Tibial nerve (tissue), 4 donors: ENCODE results near the gene HSDL2. TPM values are rescaled to one million over a fixed set of nuclear protein-coding genes. Genes with fewer than 3 reads are reported as not detected.

Experiments
- DNase-seq, 2 donors: peaks; one replicate each; pipeline ENCODE4 v3.0.0-alpha.2; 2019; ENCODE audit warnings: low spot score in 2 of 2
- H3K27ac ChIP-seq, 4 donors: fragments of 200-600 bp; sonication (generic) in 3 of 4; one replicate each; pipeline ENCODE4 v1.5.1; 2017 to 2019; ENCODE audit warnings: mild to moderate bottlenecking in 1 of 4
- H3K27me3 ChIP-seq, 2 donors: fragments of 200-600 bp; sonication (generic) in 1 of 2; one replicate each; pipeline versions ENCODE4 v1.5.1 to v1.6.0; 2017 to 2019
- H3K36me3 ChIP-seq, 3 donors: fragments of 200-600 bp; sonication (generic); one replicate each; pipeline ENCODE4 v1.5.1; 2018 to 2019
- H3K4me1 ChIP-seq, 4 donors: fragments of 200-600 bp; sonication (generic) in 3 of 4; one replicate each; pipeline ENCODE4 v1.5.1; 2017 to 2019
- H3K4me3 ChIP-seq, 4 donors: fragments of 200-600 bp; sonication (generic) in 3 of 4; one replicate each; pipeline ENCODE4 v1.5.1; 2017 to 2019; ENCODE audit warnings: mild to moderate bottlenecking in 1 of 4, moderate library complexity in 1 of 4
- H3K9me3 ChIP-seq, 4 donors: fragments of 200-600 bp; sonication (generic) in 3 of 4; one replicate each; pipeline ENCODE4 v1.5.1; 2017 to 2019
- EP300 ChIP-seq, 2 donors: sonication (generic); formaldehyde crosslinking; IDR thresholded peaks; one replicate each; pipeline ENCODE4 v1.6.1; 2017; ENCODE audit warnings: antibody characterized with exemption in 2 of 2, mild to moderate bottlenecking in 1 of 2
- POLR2A ChIP-seq, 2 donors: fragments of 450-650 bp; IDR thresholded peaks; one replicate each; pipeline ENCODE4 v1.6.1; 2017; ENCODE audit warnings: antibody characterized with exemption in 2 of 2, mild to moderate bottlenecking in 2 of 2, moderate library complexity in 2 of 2
- WGBS, 2 donors: methylation state at CpG; one replicate each; pipeline ENCODE4 v1.1.5; 2018; 5-methylcytosine and 5-hydroxymethylcytosine counted together
- total RNA-seq, 4 donors: library from RNA; depleted of rRNA; stranded (reverse); fragments of >200 nt; gene quantifications; one replicate each; pipeline ENCODE4 v1.1.0, GENCODE V29; 2016
- TF ChIP-seq, protein P1 (sequence below), 5 experiments: fragments of 200-600 bp in 3 of 5; fragments of 450-650 bp in 2 of 5; sonication (generic) in 3 of 5; IDR thresholded peaks; one replicate each; pipeline ENCODE4 v1.5.1; 2016 to 2019; ENCODE audit warnings: antibody characterized with exemption in 5 of 5, mild to moderate bottlenecking in 3 of 5, moderate library complexity in 2 of 5

The HSDL2 gene
- total RNA-seq, 4 donors from 2014 or later, result 34.1 to 48.9 (median 37.7) TPM

- no peak for TF ChIP-seq POLR2A (IDR thresholded peaks at IDR 0.05)
- TF ChIP-seq, protein P1, sequence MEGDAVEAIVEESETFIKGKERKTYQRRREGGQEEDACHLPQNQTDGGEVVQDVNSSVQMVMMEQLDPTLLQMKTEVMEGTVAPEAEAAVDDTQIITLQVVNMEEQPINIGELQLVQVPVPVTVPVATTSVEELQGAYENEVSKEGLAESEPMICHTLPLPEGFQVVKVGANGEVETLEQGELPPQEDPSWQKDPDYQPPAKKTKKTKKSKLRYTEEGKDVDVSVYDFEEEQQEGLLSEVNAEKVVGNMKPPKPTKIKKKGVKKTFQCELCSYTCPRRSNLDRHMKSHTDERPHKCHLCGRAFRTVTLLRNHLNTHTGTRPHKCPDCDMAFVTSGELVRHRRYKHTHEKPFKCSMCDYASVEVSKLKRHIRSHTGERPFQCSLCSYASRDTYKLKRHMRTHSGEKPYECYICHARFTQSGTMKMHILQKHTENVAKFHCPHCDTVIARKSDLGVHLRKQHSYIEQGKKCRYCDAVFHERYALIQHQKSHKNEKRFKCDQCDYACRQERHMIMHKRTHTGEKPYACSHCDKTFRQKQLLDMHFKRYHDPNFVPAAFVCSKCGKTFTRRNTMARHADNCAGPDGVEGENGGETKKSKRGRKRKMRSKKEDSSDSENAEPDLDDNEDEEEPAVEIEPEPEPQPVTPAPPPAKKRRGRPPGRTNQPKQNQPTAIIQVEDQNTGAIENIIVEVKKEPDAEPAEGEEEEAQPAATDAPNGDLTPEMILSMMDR (IDR thresholded peaks at IDR 0.05), result no peak
- TF ChIP-seq EP300 (IDR thresholded peaks at IDR 0.05), result no peak
- Histone ChIP-seq H3K9me3 (no peaks in the 10 kb centered on the region), H3K27ac (no peak overlapping the region), H3K27me3 (no peaks in the 10 kb centered on the region), H3K36me3 (no peaks in the 10 kb centered on the region), H3K4me1 (no peaks in the 10 kb centered on the region), H3K4me3 (no peak overlapping the region)
- no peak for DNase-seq
- 75 to 82% methylated on average over 3 of the region's 3 CpGs for WGBS, 2 donors
Observed at GRCh38 chr9:112502175-112502946, 122.5 kb downstream of the HSDL2 start.

DNA sequence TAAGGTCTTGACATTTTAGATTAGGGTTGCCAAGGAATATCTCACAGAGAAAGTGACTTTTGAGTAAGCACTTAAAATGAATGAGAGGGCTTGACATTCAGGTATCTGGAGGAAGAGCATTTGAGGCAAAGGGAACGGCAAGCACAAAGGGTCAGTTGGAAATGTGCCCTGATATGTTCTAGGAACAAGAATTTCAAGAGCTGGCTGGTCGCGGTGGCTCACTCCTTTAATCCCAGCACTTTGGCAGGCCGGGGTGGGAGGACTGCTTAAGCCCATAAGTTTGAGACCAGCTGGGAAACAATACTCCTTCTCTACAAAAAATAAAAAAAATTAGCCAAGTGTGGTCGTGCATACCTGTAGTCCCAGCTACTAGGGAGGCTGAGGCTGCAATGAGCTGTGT, 123.3 kb downstream of the HSDL2 start:
- no peak for TF ChIP-seq POLR2A (IDR thresholded peaks at IDR 0.05)
- TF ChIP-seq, protein P1 (IDR thresholded peaks at IDR 0.05), result no peak
- TF ChIP-seq EP300 (IDR thresholded peaks at IDR 0.05), result no peak
- WGBS, 2 donors, result 81 to 84% methylated on average over 5 of the region's 5 CpGs
- Histone ChIP-seq H3K4me3 (no peak overlapping the region), H3K27ac (no peak overlapping the region), H3K4me1 (no peaks in the 10 kb centered on the region), H3K9me3 (no peaks in the 10 kb centered on the region), H3K27me3 (no peaks in the 10 kb centered on the region), H3K36me3 (no peaks in the 10 kb centered on the region)
- no peak for DNase-seq

- Histone ChIP-seq H3K27ac (no peak overlapping the region), H3K4me1 (no peaks in the 10 kb centered on the region), H3K36me3 (no peaks in the 10 kb centered on the region), H3K9me3 (no peaks in the 10 kb centered on the region), H3K27me3 (no peaks in the 10 kb centered on the region), H3K4me3 (no peak overlapping the region)
- no peak for DNase-seq
- no peak for TF ChIP-seq EP300 (IDR thresholded peaks at IDR 0.05)
- no peak for TF ChIP-seq POLR2A (IDR thresholded peaks at IDR 0.05)
- TF ChIP-seq, protein P1 (IDR thresholded peaks at IDR 0.05), result no peak
- WGBS, 2 donors, result 89 to 94% methylated on average over 4 of the region's 4 CpGs
Observed at GRCh38 chr9:112505086-112505485, 125.2 kb downstream of the HSDL2 start.

- no peak overlapping the region for H3K4me3 ChIP-seq
- no peaks in the 10 kb centered on the region for H3K36me3 ChIP-seq
- no peak for DNase-seq
- 64 to 74% methylated on average over 4 of the region's 4 CpGs for WGBS, 2 donors
- H3K27me3 ChIP-seq, result no peaks in the 10 kb centered on the region
- no peaks in the 10 kb centered on the region for H3K9me3 ChIP-seq
- no peak overlapping the region for H3K27ac ChIP-seq
- TF ChIP-seq EP300 (IDR thresholded peaks at IDR 0.05), result no peak
- TF ChIP-seq, protein P1 (IDR thresholded peaks at IDR 0.05), result no peak
- TF ChIP-seq POLR2A (IDR thresholded peaks at IDR 0.05), result no peak
- H3K4me1 ChIP-seq, result no peaks in the 10 kb centered on the region
Observed at GRCh38 chr9:112505607-112506006, 125.7 kb downstream of the HSDL2 start.

DNA sequence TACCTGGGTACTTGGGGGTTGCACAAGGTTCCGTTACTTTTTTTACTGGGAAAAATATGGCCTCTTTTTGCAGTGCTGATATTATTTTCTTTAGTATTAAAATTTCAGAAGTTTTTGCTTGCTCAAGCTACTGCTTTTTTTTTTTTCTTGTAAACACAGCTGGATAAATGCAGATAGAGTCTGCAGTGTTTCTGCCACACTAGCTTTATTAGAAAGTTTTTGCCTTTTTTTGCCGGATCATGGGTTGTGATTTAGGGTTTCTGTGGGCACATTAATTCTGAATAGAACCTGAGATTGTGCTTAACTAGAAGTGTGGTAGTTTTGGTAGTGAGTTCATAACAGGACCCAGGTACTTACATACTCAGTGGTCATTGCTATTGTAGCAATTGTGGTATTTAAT, 126.7 kb downstream of the HSDL2 start:
- H3K36me3 ChIP-seq, result no peaks in the 10 kb centered on the region
- DNase-seq, result no peak
- H3K4me3 ChIP-seq, result no peak overlapping the region
- no peak overlapping the region for H3K27ac ChIP-seq
- no peak for TF ChIP-seq POLR2A (IDR thresholded peaks at IDR 0.05)
- TF ChIP-seq EP300 (IDR thresholded peaks at IDR 0.05), result no peak
- TF ChIP-seq, protein P1 (IDR thresholded peaks at IDR 0.05), result no peak
- no peaks in the 10 kb centered on the region for H3K27me3 ChIP-seq
- no peaks in the 10 kb centered on the region for H3K4me1 ChIP-seq
- H3K9me3 ChIP-seq, result no peaks in the 10 kb centered on the region
- 66 to 71% methylated on average over 2 of the region's 2 CpGs for WGBS, 2 donors
